HG03575 (cell line): ENCODE measurements around the gene PER3.

Experiments used
- ATAC-seq: cut with Tn5 transposase; IDR thresholded peaks from one replicate; pipeline ENCODE4 v1.9.1; 2021; ENCODE audit not compliant: unreplicated experiment, insufficient number of reproducible peaks, low FRiP score; ENCODE audit errors: extremely low read depth

PER3 gene

DNA sequence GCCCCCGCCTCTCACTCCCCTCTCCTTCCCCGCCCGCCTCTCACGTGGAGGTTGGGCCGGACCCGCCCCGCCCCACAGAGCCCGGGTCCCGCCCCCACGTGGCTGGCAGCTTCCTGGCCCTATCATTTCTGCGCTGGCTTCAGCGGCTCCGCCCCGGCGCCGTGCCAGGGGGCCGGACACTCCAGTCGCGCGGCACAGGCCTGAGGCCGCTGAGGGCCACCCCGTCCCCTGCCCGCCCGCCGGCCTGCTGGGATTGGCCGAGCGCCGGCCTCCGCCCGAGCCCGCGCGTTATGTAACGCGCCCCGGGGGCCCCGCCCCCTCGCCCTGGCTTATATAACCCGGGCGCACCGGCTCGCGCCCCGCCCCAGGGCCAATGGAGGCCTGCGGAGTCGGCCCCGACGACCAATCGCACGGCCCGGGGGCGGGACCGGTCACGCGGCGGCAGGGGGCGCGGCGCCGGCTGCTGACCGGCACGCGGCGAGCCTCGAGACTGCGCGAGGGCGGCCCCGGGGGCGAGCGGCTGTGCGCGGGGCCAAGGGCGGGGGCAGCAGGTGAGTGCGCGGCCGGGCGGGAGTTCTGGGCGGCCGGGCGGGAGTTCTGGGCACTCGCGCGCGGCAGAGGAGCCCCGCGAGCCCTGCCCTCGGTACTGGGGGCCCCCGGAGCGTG lies at the start of gene PER3:
Gene PER3, plus strand, starts transcription at position 466 of the 666 bp plus-strand sequence. CDS start 587 bp downstream, outside the sequence.
- ATAC-seq = no peak

DNA sequence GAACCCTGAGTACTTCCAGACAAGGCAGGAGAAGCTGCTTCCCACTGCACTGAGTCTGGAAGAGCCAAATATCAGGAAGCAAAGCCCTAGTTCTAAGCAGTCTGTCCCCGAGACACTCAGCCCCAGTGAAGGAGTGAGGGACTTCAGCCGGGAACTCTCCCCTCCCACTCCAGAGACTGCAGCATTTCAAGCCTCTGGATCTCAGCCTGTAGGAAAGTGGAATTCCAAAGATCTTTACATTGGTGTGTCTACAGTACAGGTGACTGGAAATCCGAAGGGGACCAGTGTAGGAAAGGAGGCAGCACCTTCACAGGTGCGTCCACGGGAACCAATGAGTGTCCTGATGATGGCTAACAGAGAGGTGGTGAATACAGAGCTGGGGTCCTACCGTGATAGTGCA lies 46.0 kb upstream of the PER3 start:
- no peak for ATAC-seq

DNA sequence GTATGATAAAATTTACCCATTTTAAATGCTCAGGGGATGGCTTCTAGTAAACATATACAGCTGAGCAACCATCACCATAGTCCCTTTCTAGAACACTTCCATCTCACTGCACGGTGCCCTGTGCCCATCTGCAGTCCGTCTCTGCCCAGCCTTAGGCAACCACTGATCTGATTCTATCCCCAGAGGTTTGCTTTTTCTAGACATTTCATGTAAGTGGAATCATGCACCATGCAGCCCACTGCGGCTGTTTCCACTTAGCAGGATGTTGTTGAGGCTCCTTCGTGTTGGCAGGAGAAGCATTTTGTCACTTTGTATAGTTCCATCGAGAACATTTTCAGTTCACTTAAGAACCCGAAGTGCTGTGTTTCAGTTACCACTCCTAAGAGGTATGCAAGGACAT lies 40.7 kb upstream of the PER3 start:
- ATAC-seq = no peak

DNA sequence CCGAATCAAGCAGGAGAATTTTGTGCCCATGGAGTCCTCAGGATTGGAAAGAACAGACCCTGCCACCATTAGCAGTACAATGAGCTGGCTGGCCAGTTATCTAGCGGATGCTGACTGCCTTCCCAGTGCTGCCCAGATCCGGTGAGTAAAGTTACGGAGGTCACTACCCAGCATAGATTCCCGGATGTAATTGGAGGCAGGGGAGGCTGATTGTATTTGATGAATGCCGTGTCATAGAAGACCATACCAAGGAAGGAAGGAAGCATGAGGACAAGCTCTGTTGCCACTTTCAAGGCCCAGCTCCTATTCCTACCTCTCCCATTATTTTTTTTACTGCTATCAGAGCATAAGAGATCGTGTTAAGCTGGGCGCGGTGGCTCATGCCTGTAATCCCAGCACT lies 39.2 kb upstream of the PER3 start:
- no peak for ATAC-seq

DNA sequence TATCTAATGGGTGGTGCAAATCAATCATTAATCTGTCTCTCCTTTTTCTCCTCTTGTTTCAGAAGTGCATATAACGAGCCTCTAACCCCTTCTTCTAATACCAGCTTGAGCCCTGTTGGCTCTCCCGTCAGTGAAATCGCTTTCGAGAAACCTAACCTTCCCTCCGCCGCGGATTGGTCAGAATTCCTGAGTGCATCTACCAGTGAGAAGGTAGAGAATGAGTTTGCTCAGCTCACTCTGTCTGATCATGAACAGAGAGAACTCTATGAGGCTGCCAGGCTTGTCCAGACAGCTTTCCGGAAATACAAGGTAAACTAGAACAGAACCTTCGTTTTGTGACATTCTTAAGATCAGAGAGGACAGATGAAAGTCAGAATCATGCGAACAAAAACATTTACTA lies 38.3 kb upstream of the PER3 start:
- ATAC-seq = no peak

DNA sequence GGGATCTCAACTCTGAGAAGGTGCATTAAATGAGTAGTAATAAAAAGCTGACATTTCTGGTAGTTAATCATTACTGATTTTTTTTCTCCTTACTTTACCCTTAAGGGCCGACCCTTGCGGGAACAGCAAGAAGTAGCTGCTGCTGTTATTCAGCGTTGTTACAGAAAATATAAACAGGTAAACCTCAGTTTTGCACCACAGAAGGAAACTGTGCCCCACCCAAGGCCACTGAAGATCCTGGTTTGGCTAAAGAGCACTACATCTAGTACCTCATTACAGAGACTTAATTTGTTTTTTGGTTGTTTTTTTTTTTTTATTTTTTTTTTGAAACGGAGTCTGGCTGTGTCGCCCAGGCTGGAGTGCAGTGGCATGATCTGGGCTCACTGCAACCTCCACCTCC lies 36.5 kb upstream of the PER3 start:
- ATAC-seq = no peak

DNA sequence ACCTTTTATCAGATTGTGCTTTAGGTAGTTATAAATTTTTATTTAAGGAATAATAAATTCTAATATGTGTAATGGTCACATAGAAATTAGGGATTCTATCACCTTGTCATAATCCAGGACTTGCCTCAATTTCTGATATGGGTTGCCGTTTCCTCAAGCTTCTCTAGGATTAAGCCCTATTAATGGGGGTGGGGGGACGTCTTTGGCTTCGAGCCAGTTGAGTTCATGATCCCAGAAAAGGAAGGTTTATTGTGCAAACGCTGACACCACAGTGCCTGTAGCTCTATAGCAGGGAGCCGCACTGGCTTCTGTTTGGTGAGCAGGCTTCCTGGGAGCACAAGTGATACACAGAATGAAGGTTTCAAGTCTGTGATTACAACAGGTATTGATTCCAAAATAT lies 35.0 kb upstream of the PER3 start:
- no peak for ATAC-seq

DNA sequence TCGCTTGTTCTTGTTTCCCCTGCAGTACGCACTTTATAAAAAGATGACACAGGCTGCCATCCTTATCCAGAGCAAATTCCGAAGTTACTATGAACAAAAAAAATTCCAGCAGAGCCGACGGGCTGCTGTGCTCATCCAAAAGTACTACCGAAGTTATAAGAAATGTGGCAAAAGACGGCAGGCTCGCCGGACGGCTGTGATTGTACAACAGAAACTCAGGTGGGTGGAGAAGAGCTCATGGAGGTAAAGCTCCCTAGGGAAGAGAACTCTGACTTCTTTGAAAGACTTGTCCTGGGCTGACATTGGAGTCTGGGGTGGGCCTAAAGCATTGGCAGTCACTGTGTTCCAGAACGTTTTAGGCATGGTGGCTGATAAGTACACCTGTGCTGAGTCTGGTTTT lies 32.9 kb upstream of the PER3 start:
- ATAC-seq = no peak

DNA sequence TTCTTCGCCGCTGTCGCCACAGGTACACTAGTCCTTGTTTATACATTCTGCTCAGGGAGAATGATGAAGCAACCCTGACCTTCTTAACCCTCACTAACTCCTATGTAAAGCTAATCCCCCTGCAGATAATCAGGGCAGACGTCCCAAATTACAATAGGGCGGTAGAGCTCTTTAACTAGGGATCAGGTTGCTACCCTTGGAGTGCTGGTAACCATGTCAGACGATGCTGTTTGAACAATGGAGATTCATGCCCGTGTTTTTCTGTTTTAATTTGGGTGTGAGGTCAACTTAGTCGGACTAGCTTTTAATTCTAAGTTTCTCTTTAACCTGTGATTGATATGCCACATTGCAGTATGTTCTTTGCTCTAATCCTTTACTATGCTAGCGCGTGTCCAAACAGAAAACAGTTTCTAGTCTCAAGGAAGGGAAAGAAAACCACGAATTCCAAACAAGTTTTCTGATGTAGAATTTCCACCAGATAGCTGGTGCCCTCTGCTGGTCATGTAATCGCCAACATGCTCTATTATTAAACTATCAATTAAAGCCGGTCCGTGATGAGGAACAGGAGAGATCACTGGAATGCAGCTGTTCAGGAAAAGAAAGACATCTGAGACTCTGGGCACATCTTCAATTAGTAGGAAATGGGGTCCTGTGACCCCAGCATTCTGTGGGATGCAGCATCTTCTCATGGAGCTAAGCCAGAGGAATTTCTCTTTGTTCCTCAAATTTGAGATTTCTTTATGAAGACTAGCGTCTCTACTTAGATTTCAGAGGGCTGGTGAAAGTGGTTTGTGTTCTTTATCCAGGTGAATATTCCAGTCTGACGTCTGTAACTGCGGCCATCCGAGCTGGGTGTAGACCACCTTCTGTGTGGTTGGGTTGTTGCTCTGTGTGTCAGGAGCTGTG lies 31.3 kb upstream of the PER3 start:
- no peak for ATAC-seq

DNA sequence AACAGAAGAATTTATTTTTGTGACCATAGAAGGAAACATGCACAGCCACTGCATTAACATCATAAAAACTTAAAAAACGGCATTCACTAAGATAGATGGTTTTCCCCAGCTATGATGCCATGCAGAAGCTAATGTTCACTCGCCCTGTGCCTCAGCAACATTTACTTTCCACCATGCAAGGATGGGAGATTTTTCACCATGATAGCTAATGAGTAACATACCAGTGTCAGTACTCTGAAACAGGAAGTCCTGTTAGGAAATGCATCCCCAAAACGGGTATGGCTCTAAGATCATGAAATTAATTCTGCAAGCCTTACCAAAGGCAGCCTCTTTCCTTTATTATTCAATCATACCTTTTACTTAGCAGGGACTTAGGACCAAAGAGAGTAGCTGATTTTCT lies 30.4 kb upstream of the PER3 start:
- no peak for ATAC-seq

DNA sequence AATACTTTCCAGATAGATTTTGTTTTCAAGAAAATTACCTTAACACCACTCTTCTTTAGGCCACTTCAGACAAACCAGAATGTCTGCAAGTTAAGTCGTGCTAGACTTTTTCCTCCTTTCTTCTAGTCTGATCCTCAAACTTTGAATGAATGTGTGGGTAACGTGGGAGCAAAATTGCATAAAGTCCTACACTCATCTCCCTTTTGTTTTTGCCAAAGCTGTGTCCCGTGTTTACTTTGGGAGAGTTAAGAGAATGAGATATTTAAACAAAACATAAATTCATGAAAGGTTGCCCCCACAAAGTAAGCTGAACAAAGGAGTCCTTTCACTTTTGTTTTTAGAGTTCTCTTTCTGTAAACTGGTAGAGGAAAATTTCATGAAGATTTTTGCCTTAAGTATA lies 29.9 kb upstream of the PER3 start:
- ATAC-seq = no peak

DNA sequence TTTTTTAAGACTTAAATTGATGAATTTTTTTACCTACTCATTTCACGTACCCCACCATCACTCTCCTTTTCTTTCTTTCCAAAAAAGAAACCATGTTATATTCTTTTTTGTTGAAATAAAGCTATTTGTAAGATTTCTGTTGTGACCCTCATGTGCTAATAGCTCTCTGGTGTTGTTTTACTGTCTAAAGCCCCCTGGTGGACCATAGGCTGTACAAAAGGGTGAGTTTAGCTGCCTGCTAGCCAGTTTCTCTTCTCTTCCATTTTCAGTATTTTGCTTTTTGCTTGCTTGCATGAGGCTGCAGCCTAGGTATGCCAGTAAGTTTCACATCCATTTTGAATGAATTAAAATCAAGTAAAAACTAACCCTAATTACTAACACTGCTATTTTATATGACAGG lies 28.6 kb upstream of the PER3 start:
- no peak for ATAC-seq

DNA sequence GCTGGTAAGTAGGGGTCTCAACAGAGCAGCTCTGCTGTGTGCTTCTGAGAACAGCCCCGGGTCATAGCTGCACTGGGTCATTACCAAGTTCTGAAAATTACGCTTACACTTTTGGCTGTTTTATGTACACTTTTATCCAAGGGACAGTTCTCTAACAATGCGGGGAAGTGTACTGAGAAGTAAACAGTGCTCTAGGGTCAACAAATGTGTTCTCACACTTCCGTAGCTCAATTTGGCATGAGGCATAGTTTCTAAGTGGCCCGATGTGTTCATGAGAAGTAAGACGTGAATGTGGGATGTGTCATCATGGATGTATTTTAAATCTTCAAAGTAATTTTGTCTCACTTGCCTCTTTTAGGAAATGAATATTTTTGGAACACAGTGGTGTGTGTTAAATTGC lies 23.8 kb upstream of the PER3 start:
- ATAC-seq = no peak

DNA sequence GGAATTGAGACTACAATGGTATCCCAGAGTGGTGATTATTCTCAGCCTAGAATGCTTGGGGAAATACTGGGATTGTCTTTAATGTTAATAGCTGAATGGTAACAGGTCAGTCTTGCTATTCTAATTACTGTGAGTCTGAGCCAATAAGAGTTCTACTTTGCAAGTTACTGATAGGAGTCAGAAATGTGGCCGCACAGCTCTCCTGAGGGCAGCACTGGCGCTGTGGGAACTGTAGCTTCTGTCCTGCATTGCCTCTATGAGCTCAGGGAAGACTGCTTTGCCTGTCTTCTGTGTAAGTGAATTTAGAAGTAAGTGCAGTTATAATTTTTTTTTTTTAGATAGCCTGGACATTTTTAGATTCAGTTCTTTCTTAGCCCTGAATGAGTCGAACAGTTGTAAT lies 23.0 kb upstream of the PER3 start:
- no peak for ATAC-seq

DNA sequence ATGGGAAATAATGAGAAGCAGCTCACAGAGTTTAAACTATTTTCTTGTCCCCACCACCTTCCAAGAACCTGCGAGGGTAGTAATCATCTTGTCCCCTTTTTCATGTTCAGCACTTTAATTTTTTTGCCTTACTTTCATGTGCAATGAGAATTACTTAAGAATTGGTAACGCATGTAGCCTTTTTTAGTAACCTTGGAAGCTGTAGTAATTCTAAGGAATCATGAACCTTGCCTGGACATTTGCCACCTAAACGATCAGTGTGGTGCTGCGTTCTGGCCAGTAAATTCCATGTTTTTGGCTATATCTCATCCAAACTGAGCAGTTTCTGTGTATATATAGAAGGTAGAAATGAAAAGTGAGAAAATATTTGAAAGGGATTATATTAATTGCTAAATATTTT lies 16.9 kb upstream of the PER3 start:
- no peak for ATAC-seq

DNA sequence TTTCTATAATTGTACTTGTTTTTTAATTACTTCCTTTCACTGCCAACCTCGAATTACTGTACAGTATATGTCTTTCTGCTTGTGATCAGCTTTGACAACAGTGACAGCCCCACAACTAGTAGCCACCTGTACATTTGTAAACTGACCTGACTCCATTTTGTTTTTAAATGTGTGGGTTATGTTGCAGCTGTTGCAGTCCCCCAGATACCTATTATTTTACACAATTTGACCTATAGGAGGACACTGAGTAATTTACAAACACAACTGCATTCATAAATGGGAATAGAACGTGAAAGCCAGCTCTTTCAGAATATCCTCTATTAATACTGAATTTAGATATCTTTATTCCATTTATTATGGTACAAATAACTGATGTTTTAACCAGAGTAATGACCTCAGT lies 15.5 kb upstream of the PER3 start:
- no peak for ATAC-seq

DNA sequence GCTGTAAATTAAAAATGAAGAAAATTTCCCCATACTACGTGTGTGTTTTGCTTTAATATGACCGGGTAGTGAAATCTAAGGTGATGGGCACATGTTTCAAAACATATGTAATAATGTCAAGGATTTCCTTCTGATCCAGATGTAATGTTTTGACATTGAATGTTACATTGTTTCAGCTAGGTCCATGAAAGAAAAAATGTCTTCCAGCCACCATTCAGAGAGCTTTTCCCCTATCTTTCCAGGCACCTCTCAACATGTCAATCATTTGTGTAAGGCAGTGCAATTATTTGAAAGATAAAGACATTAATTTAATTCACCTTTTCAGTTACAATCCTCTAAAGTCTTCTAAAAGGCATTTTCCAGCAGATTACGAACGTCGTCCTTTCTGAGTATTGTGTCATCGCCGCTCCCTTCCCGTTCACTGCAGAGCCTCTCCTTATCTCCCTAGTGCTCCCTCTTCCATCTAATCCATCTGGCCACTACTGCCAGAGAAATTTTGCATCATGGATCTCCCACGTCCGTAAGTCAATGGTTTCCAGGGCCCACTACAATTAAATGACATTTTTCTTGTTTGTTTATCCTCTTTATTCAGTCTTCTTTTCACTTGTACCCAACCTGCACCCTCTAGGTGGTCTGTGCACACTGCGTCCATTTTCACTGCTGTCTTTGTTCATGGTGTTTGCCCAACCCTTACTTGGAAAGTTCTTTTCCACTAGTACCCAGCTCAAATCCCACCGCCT lies 14.2 kb upstream of the PER3 start:
- no peak for ATAC-seq

DNA sequence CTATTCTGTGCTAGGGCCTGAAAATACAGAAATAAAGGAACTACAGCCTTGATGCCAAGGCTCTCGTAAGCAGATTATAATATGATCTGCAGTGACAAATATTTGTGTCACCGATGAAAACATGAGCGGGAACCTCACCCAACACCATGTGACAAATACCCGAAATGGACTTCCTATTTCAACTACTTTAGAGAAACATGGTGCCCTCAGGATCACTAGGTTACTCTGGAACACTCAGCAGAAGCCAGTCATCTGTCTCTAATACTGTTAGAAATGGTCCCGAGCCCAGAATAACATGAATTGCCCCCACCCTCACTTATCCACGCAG lies 13.5 kb upstream of the PER3 start:
- ATAC-seq = no peak

DNA sequence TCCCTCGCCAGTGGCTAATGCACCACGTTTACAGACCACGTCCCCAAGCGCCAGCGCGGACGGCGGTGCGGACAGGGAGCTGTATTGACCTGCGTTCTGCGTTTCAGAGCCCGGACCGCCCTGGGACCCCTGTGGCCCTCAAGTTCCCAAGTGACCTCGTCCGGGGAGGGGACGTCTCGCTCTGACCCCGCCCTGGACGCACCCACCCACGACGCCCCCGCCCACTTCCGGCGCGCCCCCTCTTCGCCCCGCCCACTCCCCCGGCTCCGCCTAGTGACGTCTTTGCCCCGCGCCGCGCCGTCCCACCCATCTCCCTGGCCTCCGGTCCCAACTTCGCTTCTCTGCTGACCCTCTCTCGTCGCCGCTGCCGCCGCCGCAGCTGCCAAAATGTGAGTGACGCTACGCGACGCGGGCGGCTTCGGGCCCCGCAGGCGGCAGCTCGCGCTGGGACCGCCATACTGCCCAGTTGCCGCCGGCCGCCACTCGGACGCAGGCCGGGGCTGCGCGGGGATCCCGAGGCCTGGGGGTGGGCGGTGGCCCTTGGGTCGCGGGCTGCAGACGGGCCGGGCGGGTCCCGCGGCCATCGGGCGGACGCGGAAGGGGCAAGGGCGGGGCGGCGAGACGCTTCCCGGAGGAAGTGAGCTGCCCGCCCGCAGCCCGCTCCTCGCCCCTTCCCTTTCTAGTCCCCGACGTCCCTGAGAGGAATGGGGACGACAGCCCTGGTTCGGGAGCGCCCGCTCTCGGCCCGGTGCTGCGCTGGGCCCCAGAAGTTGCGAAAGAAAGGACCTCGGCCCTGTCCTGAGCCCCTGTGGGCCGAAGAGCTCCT lies 12.9 kb upstream of the PER3 start, which contains the start of gene VAMP3:
Gene VAMP3, plus strand, starts transcription at position 300 of the 826 bp plus-strand sequence. Its CDS starts 88 bp downstream, at position 388.
- no peak for ATAC-seq
